K562 (cell line): ENCODE measurements around the gene ZNF598. TPM values are rescaled to one million over a fixed set of nuclear protein-coding genes. Genes with fewer than 3 reads are reported as not detected.

ENCODE experiments used
- BRD4 ChIP-seq: fragments of 200-600 bp; sonication (generic); IDR thresholded peaks from 2 replicates; pipeline ENCODE4 v1.6.1; 2017; ENCODE audit warnings: inconsistent platforms
- CREB1 ChIP-seq, 2 experiments: sonication (generic) in 1 of 2; formaldehyde crosslinking in 1 of 2; IDR thresholded peaks; 2 replicates each; pipeline versions ENCODE4 v1.6.1 to v1.8.0; 2012 to 2022; ENCODE audit warnings: inconsistent platforms in 1 of 2, mild to moderate bottlenecking in 1 of 2, missing genetic modification reagents in 1 of 2, moderate library complexity in 1 of 2
- GABPB2 ChIP-seq: fragments of 250-450 bp; sonication (Bioruptor Pico); conservative IDR thresholded peaks from 2 replicates; pipeline ENCODE4 v1.5.1; 2021; ENCODE audit warnings: mild to moderate bottlenecking
- GTF3C2 ChIP-seq: IDR thresholded peaks from 3 replicates; pipeline ENCODE4 v1.6.1; 2011; ENCODE audit warnings: borderline replicate concordance, mild to moderate bottlenecking, moderate library complexity; ENCODE audit not compliant: insufficient read length; ENCODE audit errors: extremely low read depth
- MCM3 ChIP-seq: fragments of 450-650 bp; IDR thresholded peaks from 2 replicates; pipeline ENCODE4 v1.6.1; 2016
- MTA3 ChIP-seq: fragments of 450-650 bp; formaldehyde crosslinking; IDR thresholded peaks from 2 replicates; pipeline ENCODE4 v1.6.1; 2017; ENCODE audit warnings: mild to moderate bottlenecking, borderline replicate concordance
- MYBL2 ChIP-seq, 2 experiments: fragments of 450-650 bp in 1 of 2; sonication (generic) in 1 of 2; formaldehyde crosslinking in 1 of 2; IDR thresholded peaks; 2 replicates each; pipeline versions ENCODE4 v1.6.1 to v1.8.1; 2017 to 2022; ENCODE audit warnings: borderline replicate concordance in 1 of 2, inconsistent platforms in 1 of 2, low read depth in 1 of 2, mild to moderate bottlenecking in 1 of 2, missing genetic modification reagents in 1 of 2, moderate library complexity in 1 of 2
- NCOA1 ChIP-seq: fragments of 450-650 bp; IDR thresholded peaks from 2 replicates; pipeline ENCODE4 v1.6.1; 2016; ENCODE audit warnings: low read depth
- NR1H2 ChIP-seq: sonication (generic); formaldehyde crosslinking; IDR thresholded peaks from 2 replicates; pipeline ENCODE4 v1.4.0; 2020; ENCODE audit warnings: mild to moderate bottlenecking, missing genetic modification reagents
- OTX1 ChIP-seq: fragments of 450-650 bp; formaldehyde crosslinking; IDR thresholded peaks from 2 replicates; pipeline ENCODE4 v1.4.0; 2022; ENCODE audit warnings: mild to moderate bottlenecking
- POLR2AphosphoS5 ChIP-seq: IDR thresholded peaks from 2 replicates; pipeline ENCODE4 v1.6.1; 2011; ENCODE audit warnings: mild to moderate bottlenecking, low read depth, low read length, moderate library complexity; ENCODE audit not compliant: control insufficient read depth, insufficient read depth
- POLR2B ChIP-seq: fragments of 450-650 bp; IDR thresholded peaks from 2 replicates; pipeline ENCODE4 v1.6.1; 2018; ENCODE audit warnings: low read depth; ENCODE audit not compliant: partially characterized antibody
- PRDM10 ChIP-seq: fragments of 450-650 bp; IDR thresholded peaks from 2 replicates; pipeline ENCODE4 v1.6.1; 2018; ENCODE audit not compliant: partially characterized antibody
- SNIP1 ChIP-seq: fragments of 450-650 bp; IDR thresholded peaks from 2 replicates; pipeline ENCODE4 v1.7.1; 2017; ENCODE audit warnings: low read depth, mild to moderate bottlenecking
- TARDBP ChIP-seq: fragments of 450-650 bp; IDR thresholded peaks from 2 replicates; pipeline ENCODE4 v1.6.1; 2016
- TFAM ChIP-seq: fragments of 250-450 bp; sonication (Bioruptor Pico); conservative IDR thresholded peaks from 2 replicates; pipeline ENCODE4 v1.5.0; 2021; ENCODE audit warnings: mild to moderate bottlenecking, moderate library complexity
- YY1 ChIP-seq, 3 experiments: IDR thresholded peaks; 2 replicates each; pipeline ENCODE4 v1.6.1; 2011; ENCODE audit warnings: low read length in 2 of 3, mild to moderate bottlenecking in 2 of 3, moderate library complexity in 2 of 3, borderline replicate concordance in 1 of 3, control low read depth in 1 of 3, low read depth in 1 of 3; ENCODE audit not compliant: insufficient read depth in 3 of 3, insufficient replicate concordance in 2 of 3, control insufficient read depth in 1 of 3, insufficient read length in 1 of 3; ENCODE audit errors: extremely low read depth in 1 of 3
- ZBED1 ChIP-seq: IDR thresholded peaks from 2 replicates; pipeline ENCODE4 v1.6.1; 2014
- ZFP36 ChIP-seq: fragments of 150-350 bp; IDR thresholded peaks from 2 replicates; pipeline ENCODE4 v1.6.1; 2018; ENCODE audit warnings: low read length, low read depth; ENCODE audit not compliant: partially characterized antibody
- ZNF274 ChIP-seq: IDR thresholded peaks from 2 replicates; pipeline ENCODE4 v1.6.1; 2011; ENCODE audit warnings: low read depth, mild to moderate bottlenecking, low read length, moderate library complexity, borderline replicate concordance
- ZNF41 ChIP-seq: fragments of 250-450 bp; sonication (Bioruptor Pico); conservative IDR thresholded peaks from 2 replicates; pipeline ENCODE4 v1.4.0; 2020; ENCODE audit warnings: mild to moderate bottlenecking
- ZSCAN32 ChIP-seq: fragments of 450-650 bp; formaldehyde crosslinking; IDR thresholded peaks from 2 replicates; pipeline ENCODE4 v1.4.0; 2020; ENCODE audit warnings: mild to moderate bottlenecking, moderate library complexity
- polyA plus RNA-seq, 8 experiments: library from polyadenylated mRNA; depleted of rRNA in 4 of 8; stranded (reverse) in 5 of 8; unstranded in 3 of 8; fragments of >200 nt; fragmentation: Nextera tagmentation in 2 of 8; fragmentation: Illumina TruSeq in 1 of 8; extraction: Ambion mirVana in 2 of 8; extraction: Trizol in 1 of 8; gene quantifications; 2 replicates each; pipeline versions ENCODE4 v1.2.1 to v1.2.3, GENCODE V29; 2011 to 2014; ENCODE audit warnings: inconsistent platforms in 1 of 8, missing spikeins in 1 of 8
- total RNA-seq, 7 experiments: library from RNA; depleted of rRNA in 6 of 7; stranded (reverse); fragments of >200 nt in 6 of 7; fragmentation: Illumina TruSeq in 2 of 7; extraction: Trizol in 2 of 7; gene quantifications; 2 replicates each; pipeline versions ENCODE4 v1.2.1 to v1.2.3, GENCODE V29; 2011 to 2021; ENCODE audit warnings: low replicate concordance in 1 of 7

The ZNF598 gene
- total and polyA plus RNA-seq, 9 of the 15 experiments (the other 6 are each of a cell fraction or from before 2014, with no cell fraction given): 0.11 to 115 (median 29.6) TPM

- TF ChIP-seq PRDM10 (no peak), ZSCAN32 (CRISPR knock-in tag) (no peak), YY1 (IDR thresholded peaks at IDR 0.05; ENCODE audit: borderline replicate concordance in 1 of 3, control insufficient read depth in 1 of 3, extremely low read depth in 1 of 3, insufficient read depth in 3 of 3, insufficient read length in 1 of 3, insufficient replicate concordance in 2 of 3, low read depth in 1 of 3, low read length in 2 of 3) (peak; percentile 55 to 93 (median 87)), BRD4 (no peak), MTA3 (0 out of 2 replicates have a peak, but pooled peaks have one; percentile 38), NR1H2 (CRISPR knock-in tag) (no peak), TARDBP (no peak), OTX1 (CRISPR knock-in tag) (no peak), POLR2AphosphoS5 (peak; percentile 32; the same call in 1 of the 2 replicates), GTF3C2 (no peak), POLR2B (no peak), MCM3 (no peak), ZFP36 (no peak), ZNF274 (no peak), ZBED1 (no peak), ZNF41 (CRISPR knock-in tag) (no peak), SNIP1 (no peak), TFAM (no peak), NCOA1 (no peak), CREB1 (IDR thresholded peaks at IDR 0.05) (peak; percentile 33; the same call in 1 of the 2 replicates), CREB1 (CRISPR knock-in tag; IDR thresholded peaks at IDR 0.05) (no peak; the same call in none of the 2 replicates), GABPB2 (CRISPR knock-in tag) (no peak), MYBL2 (IDR thresholded peaks at IDR 0.05; ENCODE audit: low read depth) (no peak), MYBL2 (CRISPR knock-in tag; IDR thresholded peaks at IDR 0.05; ENCODE audit: borderline replicate concordance) (no peak)
These were observed 5.6 kb downstream of the ZNF598 start (continued) for GRCh38 chr16:2003827-2004641.
